K562 (cell line): Measurements from ENCODE around the gene C16orf86. TPM values are rescaled to one million over a fixed set of nuclear protein-coding genes. Genes with fewer than 3 reads are reported as not detected.

Experiments used
- ATAC-seq: fragments of 200-7000 bp; cut with Tn5 transposase; 3 replicates; pipeline ENCODE4 v1.9.1; 2020; ENCODE audit warnings: moderate library complexity
- BruUV-seq: library from RNA; stranded (reverse); fragments of 400-500 nt; replicated peaks from 2 replicates; lab custom pipeline; 2021; lab: Mats Ljungman, UMichigan
- CTCF ChIA-PET: fragments of 300-600 bp; formaldehyde crosslinking; extraction: SDS; loops from one replicate; lab custom pipeline; 2021; ENCODE audit warnings: low intra/inter-chr PET ratio; lab: Yijun Ruan, JAX
- POLR2A ChIA-PET: fragments of 300-600, 350-650 bp; sonication (Branson Sonifier 250); formaldehyde crosslinking; extraction: SDS; loops from one replicate; lab custom pipeline; 2021; ENCODE audit warnings: antibody characterized with exemption, inconsistent platforms; lab: Yijun Ruan, JAX
- DNase-seq, 4 experiments: peaks; one replicate each; pipeline versions ENCODE4 v3.0.0 to v3.0.0-alpha.2; 2011 to 2018; ENCODE audit warnings: low spot score in 3 of 4, mixed read lengths in 3 of 4; ENCODE audit errors: extremely low read depth in 1 of 4
- FAIRE-seq: peaks from 2 replicates; lab custom pipeline; 2011; peaks lifted over from hg19 to GRCh38; lab: Jason Lieb, UNC
- H2AFZ ChIP-seq: 2 replicates; pipeline ENCODE4 v1.6.0; 2011; ENCODE audit warnings: low read depth, low read length, control low read depth, inconsistent platforms
- H3K27ac ChIP-seq: fragments of 200-600 bp; 3 replicates; pipeline ENCODE4 v1.8.0; 2011; ENCODE audit warnings: low read depth, mild to moderate bottlenecking, control low read depth, inconsistent platforms, low read length, moderate library complexity, mixed read lengths; ENCODE audit errors: extremely low read depth
- H3K27me3 ChIP-seq, 2 experiments: fragments of 300-600 bp in 1 of 2; 2 replicates in 1 of 2; 3 replicates in 1 of 2; pipeline versions ENCODE4 v1.6.0 to v1.8.0; 2011; ENCODE audit warnings: inconsistent platforms in 2 of 2, low read length in 2 of 2, mild to moderate bottlenecking in 1 of 2, mixed read lengths in 1 of 2, moderate library complexity in 1 of 2; ENCODE audit not compliant: control insufficient read depth in 2 of 2, insufficient read depth in 2 of 2
- H3K36me3 ChIP-seq: fragments of 300-600 bp; 3 replicates; pipeline ENCODE4 v1.8.0; 2011; ENCODE audit warnings: mild to moderate bottlenecking, low read length, inconsistent platforms; ENCODE audit not compliant: control insufficient read depth, insufficient read depth
- H3K4me1 ChIP-seq, 2 experiments: fragments of 200-600 bp in 1 of 2; replicated peaks in 1 of 2; 2 replicates in 1 of 2; 3 replicates in 1 of 2; pipeline versions ENCODE4 v1.5.1 to v1.8.0; 2011; ENCODE audit warnings: inconsistent platforms in 2 of 2, low read length in 2 of 2, mild to moderate bottlenecking in 1 of 2, mixed read lengths in 1 of 2, moderate library complexity in 1 of 2; ENCODE audit not compliant: control insufficient read depth in 2 of 2, insufficient read depth in 2 of 2
- H3K4me2 ChIP-seq: 2 replicates; pipeline ENCODE4 v1.6.1; 2011; ENCODE audit warnings: low read length, control low read depth, inconsistent platforms, mixed read lengths; ENCODE audit not compliant: insufficient read depth
- H3K4me3 ChIP-seq: fragments of 200-600 bp; sonication (generic), shearing (Covaris generic); 2 replicates; pipeline ENCODE4 v1.5.1; 2016; ENCODE audit warnings: control low read depth, inconsistent platforms
- H3K79me2 ChIP-seq: fragments of 200-600 bp; 3 replicates; pipeline ENCODE4 v1.8.0; 2011; ENCODE audit warnings: low read length, inconsistent platforms; ENCODE audit not compliant: control insufficient read depth, insufficient read depth
- H3K9ac ChIP-seq, 2 experiments: 2 replicates each; pipeline versions ENCODE4 v1.6.0 to v1.6.1; 2011; ENCODE audit warnings: low read depth in 2 of 2, low read length in 2 of 2, control low read depth in 1 of 2, inconsistent platforms in 1 of 2, mild to moderate bottlenecking in 1 of 2, mixed read lengths in 1 of 2; ENCODE audit not compliant: insufficient read depth in 1 of 2
- H3K9me1 ChIP-seq: one replicate; pipeline ENCODE4 v1.6.0; 2011; ENCODE audit warnings: inconsistent platforms, mild to moderate bottlenecking, low read length, moderate library complexity; ENCODE audit not compliant: control insufficient read depth, insufficient read depth
- H3K9me3 ChIP-seq: replicated peaks from 2 replicates; pipeline ENCODE4 v1.5.1; 2011; ENCODE audit warnings: low read depth, low read length, inconsistent platforms; ENCODE audit not compliant: control insufficient read depth, insufficient read depth
- H4K20me1 ChIP-seq: replicated peaks from 2 replicates; pipeline ENCODE4 v1.6.1; 2011; ENCODE audit warnings: low read length, inconsistent platforms, mixed read lengths; ENCODE audit not compliant: control insufficient read depth, insufficient read depth
- DNMT1 ChIP-seq: fragments of 450-650 bp; IDR thresholded peaks from 2 replicates; pipeline ENCODE4 v1.6.1; 2016; ENCODE audit warnings: antibody characterized with exemption, mild to moderate bottlenecking
- GATAD2B ChIP-seq: fragments of 450-650 bp; IDR thresholded peaks from 2 replicates; pipeline ENCODE4 v1.6.1; 2017; ENCODE audit warnings: mild to moderate bottlenecking, borderline replicate concordance
- HNRNPLL ChIP-seq: fragments of 200-400 bp; formaldehyde crosslinking; IDR thresholded peaks from 2 replicates; pipeline ENCODE4 v1.6.1; 2017; ENCODE audit warnings: low read length, low read depth, mild to moderate bottlenecking; ENCODE audit not compliant: poor library complexity, severe bottlenecking
- IRF2 ChIP-seq: sonication (generic); formaldehyde crosslinking; IDR thresholded peaks from 2 replicates; pipeline ENCODE4 v1.8.1; 2022; ENCODE audit warnings: mild to moderate bottlenecking, missing genetic modification reagents
- JUNB ChIP-seq: fragments of 450-650 bp; formaldehyde crosslinking; conservative IDR thresholded peaks from 2 replicates; pipeline ENCODE4 v1.4.0; 2020; ENCODE audit warnings: mild to moderate bottlenecking
- KAT2B ChIP-seq: IDR thresholded peaks from one replicate; pipeline ENCODE4 v1.6.1; 2012; ENCODE audit warnings: low read depth, mild to moderate bottlenecking, control low read depth, inconsistent platforms, low read length, moderate library complexity
- LARP7 ChIP-seq: fragments of 450-650 bp; IDR thresholded peaks from 2 replicates; pipeline ENCODE4 v1.6.1; 2016
- MCM2 ChIP-seq: fragments of 450-650 bp; IDR thresholded peaks from 2 replicates; pipeline ENCODE4 v1.6.1; 2017; ENCODE audit warnings: low read depth, mild to moderate bottlenecking
- ZNF184 ChIP-seq: sonication (generic); formaldehyde crosslinking; IDR thresholded peaks from 2 replicates; pipeline ENCODE4 v1.5.0; 2020; ENCODE audit warnings: missing genetic modification reagents
- WGBS: fragments of 100-300 bp; shearing (Covaris generic); methylation state at CpG from one replicate; pipeline ENCODE4 v1.1.6; 2016; ENCODE audit warnings: low coverage, mixed read lengths; ENCODE audit not compliant: insufficient coverage; ENCODE audit errors: missing lambda C conversion rate; 5-methylcytosine and 5-hydroxymethylcytosine counted together
- in situ Hi-C: fragments of 300-500 bp; cut with MboI; formaldehyde crosslinking; loops from 4 replicates; pipeline ENCODE4 v1.15.0; 2018; ENCODE audit warnings: inconsistent platforms, mixed read lengths
- intact Hi-C: fragments of 100-400 bp; cut with micrococcal nuclease; formaldehyde crosslinking; loops from 2 replicates; pipeline ENCODE4 v1.14.2; 2022
- polyA plus RNA-seq, 8 experiments: library from polyadenylated mRNA; depleted of rRNA in 4 of 8; stranded (reverse) in 5 of 8; unstranded in 3 of 8; fragments of >200 nt; fragmentation: Nextera tagmentation in 2 of 8; fragmentation: Illumina TruSeq in 1 of 8; extraction: Ambion mirVana in 2 of 8; extraction: Trizol in 1 of 8; gene quantifications; 2 replicates each; pipeline versions ENCODE4 v1.2.1 to v1.2.3, GENCODE V29; 2011 to 2014; ENCODE audit warnings: inconsistent platforms in 1 of 8, missing spikeins in 1 of 8
- total RNA-seq, 7 experiments: library from RNA; depleted of rRNA in 6 of 7; stranded (reverse); fragments of >200 nt in 6 of 7; fragmentation: Illumina TruSeq in 2 of 7; extraction: Trizol in 2 of 7; gene quantifications; 2 replicates each; pipeline versions ENCODE4 v1.2.1 to v1.2.3, GENCODE V29; 2011 to 2021; ENCODE audit warnings: low replicate concordance in 1 of 7
- TF ChIP-seq, protein P1 (sequence below): sonication (generic); IDR thresholded peaks from 2 replicates; pipeline ENCODE4 v1.6.1; 2016
- TF ChIP-seq, protein P2 (sequence below): sonication (generic); formaldehyde crosslinking; IDR thresholded peaks from 2 replicates; pipeline ENCODE4 v1.8.1; 2023; ENCODE audit warnings: mild to moderate bottlenecking, missing genetic modification reagents
- TF ChIP-seq, protein P3 (sequence below): sonication (generic); formaldehyde crosslinking; IDR thresholded peaks from 2 replicates; pipeline ENCODE4 v1.4.0; 2020; ENCODE audit warnings: mild to moderate bottlenecking, missing genetic modification reagents
- TF ChIP-seq, protein P4 (sequence below): fragments of 200-400 bp; formaldehyde crosslinking; IDR thresholded peaks from 2 replicates; pipeline ENCODE4 v1.6.1; 2017; ENCODE audit warnings: mild to moderate bottlenecking, low read depth, low read length, moderate library complexity
- TF ChIP-seq, protein P5 (sequence below): sonication (generic); formaldehyde crosslinking; IDR thresholded peaks from 2 replicates; pipeline ENCODE4 v1.8.0; 2022; ENCODE audit warnings: mild to moderate bottlenecking, missing genetic modification reagents

Gene C16orf86
- total and polyA plus RNA-seq, 9 of the 15 experiments (the other 6 are each of a cell fraction or from before 2014, with no cell fraction given), result 0.13 to 1.2 (median 0.27) TPM; not detected in 3

DNA sequence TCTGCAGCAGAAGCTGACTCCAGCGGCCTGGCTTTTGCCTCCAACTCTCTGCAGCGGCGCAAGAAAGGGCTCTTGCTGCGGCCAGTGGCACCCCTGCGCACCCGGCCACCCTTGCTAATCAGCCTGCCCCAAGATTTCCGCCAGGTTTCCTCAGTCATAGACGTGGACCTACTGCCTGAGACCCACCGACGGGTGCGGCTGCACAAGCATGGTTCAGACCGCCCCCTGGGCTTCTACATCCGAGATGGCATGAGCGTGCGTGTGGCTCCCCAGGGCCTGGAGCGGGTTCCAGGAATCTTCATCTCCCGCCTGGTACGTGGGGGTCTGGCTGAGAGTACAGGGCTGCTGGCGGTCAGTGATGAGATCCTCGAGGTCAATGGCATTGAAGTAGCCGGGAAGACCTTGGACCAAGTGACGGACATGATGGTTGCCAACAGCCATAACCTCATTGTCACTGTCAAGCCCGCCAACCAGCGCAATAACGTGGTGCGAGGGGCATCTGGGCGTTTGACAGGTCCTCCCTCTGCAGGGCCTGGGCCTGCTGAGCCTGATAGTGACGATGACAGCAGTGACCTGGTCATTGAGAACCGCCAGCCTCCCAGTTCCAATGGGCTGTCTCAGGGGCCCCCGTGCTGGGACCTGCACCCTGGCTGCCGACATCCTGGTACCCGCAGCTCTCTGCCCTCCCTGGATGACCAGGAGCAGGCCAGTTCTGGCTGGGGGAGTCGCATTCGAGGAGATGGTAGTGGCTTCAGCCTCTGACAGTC, 4.5 kb upstream of the C16orf86 start:
- H3K27ac ChIP-seq, result no peak overlapping the region
- peaks cover 17% of the 10 kb centered on the region for H3K79me2 ChIP-seq
- H3K27me3 ChIP-seq, result no peaks in the 10 kb centered on the region
- FAIRE-seq (no peak), DNase-seq (no peak), ATAC-seq (no peak)
- H3K9ac ChIP-seq, result 0 out of 4 replicates have a peak overlapping the region, but pooled peaks of 1 of the 2 experiments have one; percentile 14
- ChIA-PET CTCF (no interaction called here), POLR2A (interaction anchor here (0.6 to 1.1 kb wide), 2 partner anchors 60 to 286 kb away, joined by 3 to 5 read pairs; no protein-coding TSS in a partner anchor)
- H3K9me3 ChIP-seq, result no peaks in the 10 kb centered on the region
- peaks cover 11 to 63% of the 10 kb centered on the region in 2 experiments for H3K4me1 ChIP-seq
- no peaks in the 10 kb centered on the region for H3K9me1 ChIP-seq
- in situ Hi-C loops, result no loop called here
- BruUV-seq, result no TSS peak
- peaks cover 8% of the 10 kb centered on the region; the same call in 1 of the 2 replicates for H4K20me1 ChIP-seq
- H3K4me2 ChIP-seq, result no peak overlapping the region
- intact Hi-C loops, result no loop called here
- H3K36me3 ChIP-seq, result peaks cover 23% of the 10 kb centered on the region
- WGBS, result 84% methylated on average over 33 of the region's 34 CpGs
- no peak overlapping the region for H2AFZ ChIP-seq
- H3K4me3 ChIP-seq, result no peak overlapping the region
- TF ChIP-seq IRF2, result no peak
- TF ChIP-seq, protein P1, sequence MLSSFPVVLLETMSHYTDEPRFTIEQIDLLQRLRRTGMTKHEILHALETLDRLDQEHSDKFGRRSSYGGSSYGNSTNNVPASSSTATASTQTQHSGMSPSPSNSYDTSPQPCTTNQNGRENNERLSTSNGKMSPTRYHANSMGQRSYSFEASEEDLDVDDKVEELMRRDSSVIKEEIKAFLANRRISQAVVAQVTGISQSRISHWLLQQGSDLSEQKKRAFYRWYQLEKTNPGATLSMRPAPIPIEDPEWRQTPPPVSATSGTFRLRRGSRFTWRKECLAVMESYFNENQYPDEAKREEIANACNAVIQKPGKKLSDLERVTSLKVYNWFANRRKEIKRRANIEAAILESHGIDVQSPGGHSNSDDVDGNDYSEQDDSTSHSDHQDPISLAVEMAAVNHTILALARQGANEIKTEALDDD, result no peak
- no peak for TF ChIP-seq DNMT1
- TF ChIP-seq HNRNPLL, result no peak
- TF ChIP-seq LARP7, result no peak
- TF ChIP-seq, protein P2, sequence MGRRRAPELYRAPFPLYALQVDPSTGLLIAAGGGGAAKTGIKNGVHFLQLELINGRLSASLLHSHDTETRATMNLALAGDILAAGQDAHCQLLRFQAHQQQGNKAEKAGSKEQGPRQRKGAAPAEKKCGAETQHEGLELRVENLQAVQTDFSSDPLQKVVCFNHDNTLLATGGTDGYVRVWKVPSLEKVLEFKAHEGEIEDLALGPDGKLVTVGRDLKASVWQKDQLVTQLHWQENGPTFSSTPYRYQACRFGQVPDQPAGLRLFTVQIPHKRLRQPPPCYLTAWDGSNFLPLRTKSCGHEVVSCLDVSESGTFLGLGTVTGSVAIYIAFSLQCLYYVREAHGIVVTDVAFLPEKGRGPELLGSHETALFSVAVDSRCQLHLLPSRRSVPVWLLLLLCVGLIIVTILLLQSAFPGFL (CRISPR knock-in tag), result no peak
- TF ChIP-seq ZNF184 (CRISPR knock-in tag), result no peak
- TF ChIP-seq, protein P3, sequence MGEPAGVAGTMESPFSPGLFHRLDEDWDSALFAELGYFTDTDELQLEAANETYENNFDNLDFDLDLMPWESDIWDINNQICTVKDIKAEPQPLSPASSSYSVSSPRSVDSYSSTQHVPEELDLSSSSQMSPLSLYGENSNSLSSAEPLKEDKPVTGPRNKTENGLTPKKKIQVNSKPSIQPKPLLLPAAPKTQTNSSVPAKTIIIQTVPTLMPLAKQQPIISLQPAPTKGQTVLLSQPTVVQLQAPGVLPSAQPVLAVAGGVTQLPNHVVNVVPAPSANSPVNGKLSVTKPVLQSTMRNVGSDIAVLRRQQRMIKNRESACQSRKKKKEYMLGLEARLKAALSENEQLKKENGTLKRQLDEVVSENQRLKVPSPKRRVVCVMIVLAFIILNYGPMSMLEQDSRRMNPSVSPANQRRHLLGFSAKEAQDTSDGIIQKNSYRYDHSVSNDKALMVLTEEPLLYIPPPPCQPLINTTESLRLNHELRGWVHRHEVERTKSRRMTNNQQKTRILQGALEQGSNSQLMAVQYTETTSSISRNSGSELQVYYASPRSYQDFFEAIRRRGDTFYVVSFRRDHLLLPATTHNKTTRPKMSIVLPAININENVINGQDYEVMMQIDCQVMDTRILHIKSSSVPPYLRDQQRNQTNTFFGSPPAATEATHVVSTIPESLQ (CRISPR knock-in tag), result no peak
- no peak for TF ChIP-seq KAT2B
- TF ChIP-seq JUNB, result no peak
- TF ChIP-seq, protein P4, sequence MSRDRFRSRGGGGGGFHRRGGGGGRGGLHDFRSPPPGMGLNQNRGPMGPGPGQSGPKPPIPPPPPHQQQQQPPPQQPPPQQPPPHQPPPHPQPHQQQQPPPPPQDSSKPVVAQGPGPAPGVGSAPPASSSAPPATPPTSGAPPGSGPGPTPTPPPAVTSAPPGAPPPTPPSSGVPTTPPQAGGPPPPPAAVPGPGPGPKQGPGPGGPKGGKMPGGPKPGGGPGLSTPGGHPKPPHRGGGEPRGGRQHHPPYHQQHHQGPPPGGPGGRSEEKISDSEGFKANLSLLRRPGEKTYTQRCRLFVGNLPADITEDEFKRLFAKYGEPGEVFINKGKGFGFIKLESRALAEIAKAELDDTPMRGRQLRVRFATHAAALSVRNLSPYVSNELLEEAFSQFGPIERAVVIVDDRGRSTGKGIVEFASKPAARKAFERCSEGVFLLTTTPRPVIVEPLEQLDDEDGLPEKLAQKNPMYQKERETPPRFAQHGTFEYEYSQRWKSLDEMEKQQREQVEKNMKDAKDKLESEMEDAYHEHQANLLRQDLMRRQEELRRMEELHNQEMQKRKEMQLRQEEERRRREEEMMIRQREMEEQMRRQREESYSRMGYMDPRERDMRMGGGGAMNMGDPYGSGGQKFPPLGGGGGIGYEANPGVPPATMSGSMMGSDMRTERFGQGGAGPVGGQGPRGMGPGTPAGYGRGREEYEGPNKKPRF, result no peak
- TF ChIP-seq GATAD2B, result no peak
- TF ChIP-seq, protein P5, sequence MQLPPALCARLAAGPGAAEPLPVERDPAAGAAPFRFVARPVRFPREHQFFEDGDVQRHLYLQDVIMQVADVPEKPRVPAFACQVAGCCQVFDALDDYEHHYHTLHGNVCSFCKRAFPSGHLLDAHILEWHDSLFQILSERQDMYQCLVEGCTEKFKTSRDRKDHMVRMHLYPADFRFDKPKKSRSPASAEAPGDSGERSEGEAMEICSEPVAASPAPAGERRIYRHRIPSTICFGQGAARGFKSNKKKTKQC (CRISPR knock-in tag), result no peak
- TF ChIP-seq MCM2, result no peak
